H1 (cell line): ENCODE data around the gene DLAT. TPM values are rescaled to one million over a fixed set of nuclear protein-coding genes. Genes with fewer than 3 reads are reported as not detected.

Experiments used
- ASH2L ChIP-seq: fragments of 200-600, 300-600 bp; sonication (generic); IDR thresholded peaks from one replicate; pipeline ENCODE4 v1.7.1; 2017; ENCODE audit warnings: low read length
- EZH2 ChIP-seq: fragments of 200-600 bp; sonication (generic); IDR thresholded peaks from 2 replicates; pipeline ENCODE4 v1.7.1; 2012; ENCODE audit warnings: low read depth, mild to moderate bottlenecking, moderate library complexity, low read length, inconsistent platforms; ENCODE audit not compliant: severe bottlenecking
- GTF2F1 ChIP-seq: IDR thresholded peaks from 2 replicates; pipeline ENCODE4 v1.6.1; 2012; ENCODE audit warnings: low read depth, low read length, improper control_type of control experiment, borderline replicate concordance
- KDM1A ChIP-seq: fragments of 200-600, 300-600 bp; sonication (generic); IDR thresholded peaks from 2 replicates; pipeline ENCODE4 v1.7.1; 2016; ENCODE audit warnings: mild to moderate bottlenecking, low read length, borderline replicate concordance
- SIRT6 ChIP-seq: IDR thresholded peaks from one replicate; pipeline ENCODE4 v1.7.1; 2012; ENCODE audit warnings: low read length, inconsistent platforms
- polyA plus RNA-seq, 7 experiments: library from polyadenylated mRNA; depleted of rRNA in 3 of 7; stranded (reverse) in 5 of 7; unstranded in 2 of 7; fragments of >200 nt in 5 of 7; fragments of 200-250 nt in 2 of 7; gene quantifications; 1 replicate in 5 of 7; 2 replicates in 1 of 7; 4 replicates in 1 of 7; pipeline versions ENCODE4 v1.2.1 to v1.2.3, GENCODE V29; 2011 to 2013; ENCODE audit warnings: missing spikeins in 2 of 7, mixed read lengths in 2 of 7
- total RNA-seq: library from RNA; stranded (reverse); fragmentation: NEBNext Ultra II Directional; extraction: Animal tissue kit (Norgen Biotek cat#: 25700); gene quantifications from 2 replicates; pipeline ENCODE4 v1.2.1, GENCODE V29; 2021

DLAT gene
- total and polyA plus RNA-seq, 2 of the 8 experiments (the other 6 are each of a cell fraction or from before 2014, with no cell fraction given) = 23.1 to 66.2 TPM

DNA sequence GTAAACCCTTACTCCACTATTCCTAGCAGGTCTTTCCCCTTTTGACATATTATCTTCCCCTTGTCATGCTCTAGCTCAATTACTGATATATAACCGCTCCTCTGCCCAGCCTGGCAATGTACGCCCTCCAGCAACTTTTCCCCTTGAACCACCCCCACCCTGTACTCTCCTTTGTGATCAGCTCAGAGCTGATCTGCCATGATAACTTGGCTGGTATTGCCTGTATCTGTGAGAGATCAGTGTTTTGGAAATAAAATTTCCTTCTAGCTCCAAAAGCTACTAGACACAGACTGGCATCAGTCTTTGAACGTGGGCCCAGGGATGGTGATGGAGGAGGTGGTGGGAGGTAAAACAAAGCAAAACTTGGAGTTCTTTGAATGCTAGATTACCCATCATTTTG lies 45.1 kb upstream of the DLAT start (continued):
- no peak for TF ChIP-seq ASH2L
- TF ChIP-seq KDM1A = no peak
- no peak for TF ChIP-seq SIRT6
- no peak for TF ChIP-seq GTF2F1
- no peak for TF ChIP-seq EZH2
- TF ChIP-seq, all 59 proteins: peak for 0
